Stimulated activated naive B cell treated with anti-CD40 and anti-IgM and Interleukin-4, amounts not matched to agents 10 μg/mL and 1 μg/mL and 100 μg/mL, for 72 hours (primary cell): Measurements from ENCODE around the gene PRDX2.

Experiments used
- ATAC-seq, 2 donors: fragments of 150-1000 bp; cut with Tn5 transposase; replicated peaks; 2 replicates each; pipeline ENCODE4 v1.10.0; 2021; ENCODE audit warnings: moderate library complexity in 1 of 2
- DNase-seq: peaks from one replicate; pipeline ENCODE4 v3.0.0; 2021
- H3K27ac Mint-ChIP-seq: one replicate; pipeline ENCODE4 v1.8.0; 2022; ENCODE audit warnings: mild to moderate bottlenecking, mixed read lengths
- H3K27me3 Mint-ChIP-seq, 2 donors: one replicate each; pipeline ENCODE4 v1.8.0; 2022; ENCODE audit warnings: mixed read lengths in 2 of 2
- H3K36me3 Mint-ChIP-seq, 2 donors: one replicate each; pipeline ENCODE4 v1.8.0; 2022; ENCODE audit warnings: mixed read lengths in 2 of 2, mild to moderate bottlenecking in 1 of 2
- H3K4me1 Mint-ChIP-seq, 2 donors: one replicate each; pipeline ENCODE4 v1.8.0; 2022; ENCODE audit warnings: mixed read lengths in 2 of 2, mild to moderate bottlenecking in 1 of 2
- H3K4me3 Mint-ChIP-seq, 2 donors: one replicate each; pipeline ENCODE4 v1.8.0; 2022; ENCODE audit warnings: mild to moderate bottlenecking in 2 of 2, mixed read lengths in 2 of 2, moderate library complexity in 1 of 2
- H3K9me3 Mint-ChIP-seq, 2 donors: one replicate each; pipeline ENCODE4 v1.8.0; 2022; ENCODE audit warnings: mixed read lengths in 2 of 2, mild to moderate bottlenecking in 1 of 2

PRDX2 gene

DNA sequence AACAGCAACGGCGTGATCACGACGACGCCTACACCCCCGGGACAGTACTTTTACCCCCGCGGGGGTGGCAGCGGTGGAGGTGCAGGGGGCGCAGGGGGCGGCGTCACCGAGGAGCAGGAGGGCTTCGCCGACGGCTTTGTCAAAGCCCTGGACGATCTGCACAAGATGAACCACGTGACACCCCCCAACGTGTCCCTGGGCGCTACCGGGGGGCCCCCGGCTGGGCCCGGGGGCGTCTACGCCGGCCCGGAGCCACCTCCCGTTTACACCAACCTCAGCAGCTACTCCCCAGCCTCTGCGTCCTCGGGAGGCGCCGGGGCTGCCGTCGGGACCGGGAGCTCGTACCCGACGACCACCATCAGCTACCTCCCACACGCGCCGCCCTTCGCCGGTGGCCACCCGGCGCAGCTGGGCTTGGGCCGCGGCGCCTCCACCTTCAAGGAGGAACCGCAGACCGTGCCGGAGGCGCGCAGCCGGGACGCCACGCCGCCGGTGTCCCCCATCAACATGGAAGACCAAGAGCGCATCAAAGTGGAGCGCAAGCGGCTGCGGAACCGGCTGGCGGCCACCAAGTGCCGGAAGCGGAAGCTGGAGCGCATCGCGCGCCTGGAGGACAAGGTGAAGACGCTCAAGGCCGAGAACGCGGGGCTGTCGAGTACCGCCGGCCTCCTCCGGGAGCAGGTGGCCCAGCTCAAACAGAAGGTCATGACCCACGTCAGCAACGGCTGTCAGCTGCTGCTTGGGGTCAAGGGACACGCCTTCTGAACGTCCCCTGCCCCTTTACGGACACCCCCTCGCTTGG, 9.3 kb downstream of the PRDX2 start:
- Mint-ChIP-seq H3K4me1 (peaks cover 43 to 61% of the 10 kb centered on the region in 2 donors), H3K27ac (peak overlapping the region; percentile 100)
- peak; percentile 82 for DNase-seq

DNA sequence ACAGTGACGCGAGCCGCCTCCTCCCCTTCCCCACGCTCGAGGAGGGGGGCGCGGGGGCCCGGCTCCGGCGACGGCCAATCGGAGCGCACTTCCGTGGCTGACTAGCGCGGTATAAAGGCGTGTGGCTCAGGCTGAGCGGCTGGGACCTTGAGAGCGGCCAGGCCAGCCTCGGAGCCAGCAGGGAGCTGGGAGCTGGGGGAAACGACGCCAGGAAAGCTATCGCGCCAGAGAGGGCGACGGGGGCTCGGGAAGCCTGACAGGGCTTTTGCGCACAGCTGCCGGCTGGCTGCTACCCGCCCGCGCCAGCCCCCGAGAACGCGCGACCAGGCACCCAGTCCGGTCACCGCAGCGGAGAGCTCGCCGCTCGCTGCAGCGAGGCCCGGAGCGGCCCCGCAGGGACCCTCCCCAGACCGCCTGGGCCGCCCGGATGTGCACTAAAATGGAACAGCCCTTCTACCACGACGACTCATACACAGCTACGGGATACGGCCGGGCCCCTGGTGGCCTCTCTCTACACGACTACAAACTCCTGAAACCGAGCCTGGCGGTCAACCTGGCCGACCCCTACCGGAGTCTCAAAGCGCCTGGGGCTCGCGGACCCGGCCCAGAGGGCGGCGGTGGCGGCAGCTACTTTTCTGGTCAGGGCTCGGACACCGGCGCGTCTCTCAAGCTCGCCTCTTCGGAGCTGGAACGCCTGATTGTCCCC, 10.1 kb downstream of the PRDX2 start, which contains the start of gene JUNB:
Gene JUNB, plus strand, starts transcription at position 142 of the 706 bp plus-strand sequence. Its CDS starts 286 bp downstream, at position 428.
- Mint-ChIP-seq H3K27me3 (no peaks in the 10 kb centered on the region), H3K36me3 (peaks cover 19 to 20% of the 10 kb centered on the region in 2 donors), H3K4me1 (peaks cover 41 to 59% of the 10 kb centered on the region in 2 donors), H3K9me3 (no peaks in the 10 kb centered on the region), H3K27ac (peak within 1 kb of the TSS; percentile 100), H3K4me3 (peak within 1 kb of the TSS; percentile 96 to 100)
- DNase-seq (peak; percentile 95), ATAC-seq (peak; percentile 33 to 38)

More for the DNA sequence above, 9.3 kb downstream of the PRDX2 start:
- peak; percentile 1 to 2 for ATAC-seq
- no peaks in the 10 kb centered on the region for H3K27me3 Mint-ChIP-seq
- H3K36me3 Mint-ChIP-seq = peaks cover 19 to 20% of the 10 kb centered on the region in 2 donors
- H3K9me3 Mint-ChIP-seq = no peaks in the 10 kb centered on the region
- H3K4me3 Mint-ChIP-seq = peak overlapping the region; percentile 96 to 100

DNA sequence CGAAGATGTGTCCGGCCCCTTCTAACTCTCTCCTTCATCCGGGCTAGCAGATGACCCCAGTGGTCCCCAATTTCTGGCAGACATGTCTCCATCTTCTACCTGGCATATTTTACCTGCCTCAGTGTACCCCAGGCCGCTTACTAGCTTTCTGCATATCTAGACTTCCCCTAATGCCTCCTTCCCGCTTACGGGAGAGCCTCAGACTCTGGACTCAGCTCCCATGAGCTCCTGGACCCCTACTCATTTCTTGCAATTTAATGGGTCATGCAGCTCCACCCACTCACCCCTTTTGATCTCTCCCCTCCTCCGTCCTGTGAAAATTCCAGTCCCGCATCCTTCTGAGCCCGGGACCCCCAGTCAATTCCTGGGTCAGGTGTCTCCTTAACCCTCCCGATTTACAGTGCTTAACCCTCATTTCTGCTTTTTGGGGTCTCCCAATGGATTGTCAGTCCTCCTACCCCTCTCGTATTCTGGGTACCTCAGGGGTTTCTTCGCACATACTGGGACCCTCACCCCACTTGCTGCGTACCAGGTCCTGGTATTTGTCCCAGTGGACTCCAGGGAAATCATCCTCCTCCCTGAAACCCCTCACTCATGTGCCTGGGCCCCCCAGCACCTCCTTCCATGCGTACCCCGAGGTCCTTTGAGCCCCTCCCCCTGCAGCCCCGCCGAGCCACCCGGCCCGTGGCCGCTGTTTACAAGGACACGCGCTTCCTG, 10.8 kb downstream of the PRDX2 start:
- peaks cover 19 to 20% of the 10 kb centered on the region in 2 donors for H3K36me3 Mint-ChIP-seq
- DNase-seq = no peak

DNA sequence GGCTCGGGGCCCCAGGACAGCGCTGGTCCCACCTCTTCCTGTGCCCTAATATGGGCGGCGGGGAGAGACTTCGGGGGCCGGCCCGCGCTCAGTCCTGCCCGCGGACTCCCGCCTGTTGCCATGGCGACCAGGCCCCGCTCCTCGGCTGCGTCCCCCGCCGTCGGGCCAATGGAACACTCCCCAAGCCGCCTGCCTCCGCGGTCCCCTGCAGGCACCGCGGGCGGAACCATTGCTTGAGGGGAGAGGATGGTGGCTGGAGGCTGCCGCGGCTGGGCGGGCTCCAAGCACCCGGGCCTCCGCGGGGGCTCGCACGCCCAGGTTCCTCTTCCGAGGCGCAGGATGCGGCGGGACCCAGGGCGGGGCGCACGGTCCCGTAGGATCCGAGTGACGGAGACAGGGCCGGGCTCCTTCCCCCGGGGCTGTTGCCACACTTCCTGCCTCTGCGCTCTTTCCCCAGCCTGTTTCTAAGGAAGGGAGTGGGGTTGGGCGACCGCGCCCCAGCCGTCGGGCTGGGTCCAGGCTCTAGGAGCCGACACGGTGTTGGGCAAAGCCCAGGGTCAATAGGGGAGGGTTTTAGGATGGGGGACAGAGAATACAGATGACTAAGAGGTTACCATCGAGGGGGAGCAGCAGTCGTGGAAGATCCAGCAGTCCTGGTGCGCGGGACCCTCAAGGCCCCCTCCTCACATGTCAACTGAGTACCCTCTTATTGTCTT, 11.5 kb downstream of the PRDX2 start:
- peak overlapping the region; percentile 96 to 100 for H3K4me3 Mint-ChIP-seq
- H3K9me3 Mint-ChIP-seq = no peaks in the 10 kb centered on the region
- peak overlapping the region; percentile 100 for H3K27ac Mint-ChIP-seq
- H3K36me3 Mint-ChIP-seq = peaks cover 19 to 20% of the 10 kb centered on the region in 2 donors
- DNase-seq (peak; percentile 99), ATAC-seq (peak; percentile 49 to 53)
- no peaks in the 10 kb centered on the region for H3K27me3 Mint-ChIP-seq
- peaks cover 33 to 48% of the 10 kb centered on the region in 2 donors for H3K4me1 Mint-ChIP-seq

More for the DNA sequence above, 10.8 kb downstream of the PRDX2 start:
- H3K4me1 Mint-ChIP-seq = peaks cover 35 to 52% of the 10 kb centered on the region in 2 donors
- H3K4me3 Mint-ChIP-seq = peak overlapping the region; percentile 96 to 100
- no peak for ATAC-seq
- H3K9me3 Mint-ChIP-seq = no peaks in the 10 kb centered on the region
- H3K27me3 Mint-ChIP-seq = no peaks in the 10 kb centered on the region
- H3K27ac Mint-ChIP-seq = peak overlapping the region; percentile 100

DNA sequence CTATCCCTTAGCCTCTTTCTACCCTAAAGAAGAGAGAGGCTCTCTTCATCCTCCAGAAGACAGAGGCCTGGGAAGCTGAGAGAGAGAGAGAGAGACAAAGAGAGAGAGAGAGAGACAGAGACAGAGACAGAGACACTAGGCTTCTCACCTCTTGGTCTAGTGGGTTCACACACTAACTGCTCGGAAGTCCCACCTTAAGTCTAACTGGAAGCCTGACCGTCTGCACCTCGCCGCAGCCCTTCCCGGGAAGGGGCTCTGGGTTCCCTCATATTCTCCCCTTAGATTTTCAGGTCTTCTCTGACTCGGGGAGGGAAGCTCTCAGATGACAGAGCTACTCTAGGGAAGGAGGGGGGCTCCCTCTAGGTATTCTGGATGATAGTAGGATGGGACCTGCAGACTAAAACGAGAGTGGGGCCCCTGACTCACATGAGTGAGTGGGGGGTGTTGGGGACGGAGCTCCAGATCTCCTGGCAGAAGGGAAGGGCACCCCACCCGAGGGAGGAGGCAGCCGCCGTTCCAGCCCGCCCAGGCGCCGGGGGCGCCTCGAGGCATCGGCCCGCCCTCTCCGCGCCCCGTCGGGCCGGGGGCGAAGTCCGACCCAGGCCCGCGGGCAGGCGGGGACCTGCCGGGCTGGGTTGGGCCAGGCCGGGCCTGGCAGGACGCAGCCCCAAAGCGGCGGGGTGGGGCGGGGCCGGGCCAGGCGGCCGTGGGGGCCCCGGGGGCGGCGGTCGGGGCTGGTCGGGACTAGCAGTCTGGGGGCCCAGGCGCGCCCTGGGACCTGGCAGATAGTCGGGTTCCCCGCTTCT, 12.3 kb downstream of the PRDX2 start:
- Mint-ChIP-seq H3K9me3 (no peaks in the 10 kb centered on the region), H3K36me3 (peaks cover 19 to 20% of the 10 kb centered on the region in 2 donors), H3K27me3 (no peaks in the 10 kb centered on the region), H3K4me1 (peaks cover 29 to 42% of the 10 kb centered on the region in 2 donors), H3K27ac (peak overlapping the region; percentile 99), H3K4me3 (peak overlapping the region; percentile 96 to 100)
- no peak for DNase-seq
- peak in 1 of 2 donors; percentile 0 for ATAC-seq

DNA sequence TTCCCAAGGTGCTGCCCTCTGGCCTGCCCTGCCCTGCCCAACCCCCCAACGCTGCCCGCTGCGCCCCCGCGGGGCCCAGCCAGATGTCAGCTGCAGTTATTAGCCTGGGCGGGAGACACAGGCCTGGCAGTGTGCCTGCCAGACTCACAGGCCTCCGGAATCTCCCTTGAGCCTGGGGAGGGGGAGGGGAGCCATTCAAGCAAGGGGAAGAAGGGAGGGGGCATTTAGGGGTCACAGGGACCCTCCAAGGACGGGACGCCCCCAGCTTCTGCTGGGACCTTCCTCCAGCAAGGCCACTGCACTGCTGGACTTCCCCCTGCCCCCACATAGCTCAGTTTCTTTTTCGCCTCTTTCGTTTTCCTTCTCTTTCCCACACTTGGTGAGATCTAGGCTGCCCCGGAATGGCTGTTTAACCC, 12.9 kb downstream of the PRDX2 start:
- Mint-ChIP-seq H3K9me3 (no peaks in the 10 kb centered on the region), H3K27ac (peak overlapping the region; percentile 99), H3K4me3 (peak overlapping the region; percentile 92 to 94), H3K27me3 (no peaks in the 10 kb centered on the region), H3K4me1 (peaks cover 27 to 37% of the 10 kb centered on the region in 2 donors), H3K36me3 (peaks cover 19 to 20% of the 10 kb centered on the region in 2 donors)
- DNase-seq = peak; percentile 90
- peak; percentile 8 to 12 for ATAC-seq

DNA sequence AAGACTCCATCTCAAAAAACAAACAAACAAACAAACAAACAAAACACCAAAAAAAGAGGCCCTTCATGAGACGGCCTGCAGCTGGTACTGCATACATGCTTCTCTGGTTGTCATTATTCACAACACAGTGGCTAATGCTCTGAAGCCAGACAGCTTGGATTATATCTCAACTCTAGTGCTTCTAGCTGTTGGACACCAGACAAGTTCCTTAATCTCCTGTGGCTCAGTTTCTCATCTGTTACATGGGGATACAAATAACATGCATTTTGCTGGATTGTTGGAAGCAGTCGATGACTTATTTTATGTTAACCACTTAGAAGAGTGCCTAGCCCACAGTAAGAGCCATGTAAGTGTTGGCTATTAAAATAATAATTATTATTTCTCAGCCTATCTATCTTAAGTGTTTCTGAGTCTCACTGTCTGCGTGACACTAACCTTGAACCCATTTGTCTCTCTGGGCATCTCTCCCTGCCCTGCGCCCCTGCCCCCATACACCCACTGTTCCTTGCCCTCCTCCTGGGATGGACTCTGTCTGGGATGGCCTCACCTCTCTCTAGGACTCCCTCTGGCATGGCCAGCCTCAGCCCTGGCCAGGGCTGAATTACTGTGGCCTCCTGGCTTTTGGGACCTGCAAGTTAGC, 13.4 kb downstream of the PRDX2 start:
- H3K36me3 Mint-ChIP-seq = peaks cover 16% of the 10 kb centered on the region in 2 donors
- peak overlapping the region; percentile 92 to 94 for H3K4me3 Mint-ChIP-seq
- peak overlapping the region; percentile 99 for H3K27ac Mint-ChIP-seq
- no peaks in the 10 kb centered on the region for H3K27me3 Mint-ChIP-seq
- peaks cover 29 to 34% of the 10 kb centered on the region in 2 donors for H3K4me1 Mint-ChIP-seq
- DNase-seq (no peak), ATAC-seq (no peak)
- no peaks in the 10 kb centered on the region for H3K9me3 Mint-ChIP-seq

DNA sequence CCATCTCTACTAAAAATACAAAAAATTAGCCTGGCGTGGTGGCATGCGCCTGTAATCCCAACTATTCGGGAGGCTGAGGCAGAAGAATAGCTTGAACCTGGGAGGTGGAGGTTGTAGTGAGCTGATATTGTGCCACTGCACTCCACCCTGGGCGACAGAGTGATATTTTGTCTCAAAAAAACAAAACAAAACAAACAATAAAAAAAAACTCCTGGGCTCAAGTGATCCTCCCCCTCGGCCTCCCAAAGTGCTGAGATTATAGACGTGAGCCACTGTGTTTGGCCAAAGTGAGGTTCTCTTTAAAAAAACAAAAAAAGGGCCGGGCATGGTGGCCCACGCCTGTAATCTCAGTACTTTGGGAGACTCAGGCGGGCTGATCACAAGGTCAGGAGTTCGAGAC, 14.1 kb downstream of the PRDX2 start:
- Mint-ChIP-seq H3K9me3 (no peaks in the 10 kb centered on the region), H3K36me3 (peaks cover 10 to 12% of the 10 kb centered on the region in 2 donors), H3K27me3 (no peaks in the 10 kb centered on the region), H3K4me3 (no peak overlapping the region), H3K27ac (peak overlapping the region; percentile 85), H3K4me1 (peaks cover 30 to 33% of the 10 kb centered on the region in 2 donors)
- DNase-seq = no peak
- ATAC-seq = no peak

DNA sequence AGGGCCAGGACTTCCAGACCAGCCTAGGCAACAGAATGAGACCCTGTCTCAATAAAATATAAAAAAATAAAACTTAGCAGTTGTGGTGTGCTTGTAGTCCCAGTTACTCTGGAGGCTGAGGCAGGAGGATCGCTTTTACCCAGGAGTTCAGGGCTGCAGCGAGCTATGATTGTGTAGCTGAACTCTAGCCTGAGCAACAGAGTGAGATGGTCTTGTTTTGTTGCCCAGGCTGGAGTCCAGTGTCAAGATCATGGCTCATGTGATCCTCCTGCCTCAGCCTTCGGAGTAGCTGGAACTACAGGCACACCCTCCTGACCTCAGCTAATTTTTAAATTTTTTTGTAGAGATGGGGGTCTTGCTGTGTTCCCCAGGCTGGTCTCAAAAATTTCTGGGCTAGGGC, 14.6 kb downstream of the PRDX2 start:
- Mint-ChIP-seq H3K36me3 (peaks cover 6 to 7% of the 10 kb centered on the region in 2 donors), H3K4me1 (peaks cover 33 to 38% of the 10 kb centered on the region in 2 donors), H3K27ac (peak overlapping the region; percentile 85), H3K4me3 (no peak overlapping the region), H3K27me3 (no peaks in the 10 kb centered on the region), H3K9me3 (no peaks in the 10 kb centered on the region)
- no peak for DNase-seq
- ATAC-seq = no peak

DNA sequence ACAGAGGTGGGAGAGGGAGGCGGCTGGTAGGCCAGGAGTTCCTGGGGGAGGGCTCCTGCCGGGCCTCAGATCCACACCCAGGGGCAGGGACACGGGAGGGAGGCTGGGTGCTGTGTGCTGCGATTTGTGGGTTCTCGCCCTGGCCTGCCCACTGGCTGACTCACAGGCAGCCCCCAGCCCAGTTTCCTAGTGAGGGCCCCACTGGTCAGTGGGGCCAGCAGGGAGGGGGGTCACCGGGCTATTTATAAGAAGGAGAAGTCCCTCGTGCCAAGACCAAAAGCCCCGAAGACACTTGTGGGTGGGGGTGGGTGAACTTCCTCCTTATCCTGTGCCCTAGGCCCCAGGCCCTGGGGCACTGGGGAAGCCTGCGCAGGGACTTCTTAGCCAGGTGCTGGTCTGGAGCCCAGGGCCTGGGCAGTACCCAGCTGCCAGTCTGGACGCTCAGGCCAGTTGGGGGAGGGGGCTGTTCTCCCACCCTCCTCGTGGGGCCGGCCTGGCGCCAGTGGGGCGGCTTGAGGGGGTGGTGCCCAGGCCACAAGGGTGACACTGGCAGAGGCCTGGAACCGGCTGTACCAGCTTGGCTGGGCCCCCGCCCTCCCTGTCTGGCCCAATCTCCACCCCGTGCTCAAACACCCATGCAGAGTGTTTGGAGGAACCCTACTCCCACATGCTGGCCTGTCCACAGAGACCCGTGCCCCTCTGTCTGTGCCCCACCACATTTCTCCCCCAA, 15.3 kb downstream of the PRDX2 start:
- ATAC-seq (no peak), DNase-seq (no peak)
- Mint-ChIP-seq H3K4me1 (peaks cover 36 to 38% of the 10 kb centered on the region in 2 donors), H3K27me3 (no peaks in the 10 kb centered on the region), H3K27ac (no peak overlapping the region), H3K9me3 (no peaks in the 10 kb centered on the region), H3K36me3 (peaks cover 2% of the 10 kb centered on the region in 2 donors), H3K4me3 (peak overlapping the region in 1 of 2 donors; percentile 50)

DNA sequence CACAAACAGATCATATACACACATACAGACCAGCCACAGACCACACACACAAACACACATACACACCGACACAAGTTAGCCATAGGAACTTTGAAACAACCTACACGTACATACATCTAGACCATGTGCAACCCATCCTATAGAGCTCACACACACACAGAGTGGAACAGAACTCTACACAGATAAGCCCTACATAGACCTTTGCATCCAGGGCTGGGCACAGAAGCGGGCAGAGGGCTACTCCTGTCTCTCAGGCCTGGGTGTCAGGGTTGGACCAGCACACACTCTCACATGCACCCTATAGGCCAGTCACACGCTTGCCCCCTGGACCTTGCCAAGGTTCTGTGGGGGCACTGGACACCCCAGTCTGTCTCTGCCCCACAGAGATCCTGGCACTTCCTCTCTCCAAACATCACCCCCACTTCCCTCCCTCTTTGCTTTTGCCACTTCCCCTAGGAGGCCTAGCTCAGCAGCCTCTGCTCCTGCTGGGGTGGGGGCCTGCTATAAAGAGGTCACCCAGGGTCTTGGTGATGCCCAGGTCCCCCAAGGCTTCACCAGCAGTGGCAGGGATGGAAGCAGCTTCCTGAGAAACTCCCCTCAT, 16.1 kb downstream of the PRDX2 start:
- Mint-ChIP-seq H3K4me3 (no peak overlapping the region), H3K27me3 (no peaks in the 10 kb centered on the region), H3K27ac (no peak overlapping the region), H3K36me3 (no peaks in the 10 kb centered on the region), H3K9me3 (no peaks in the 10 kb centered on the region), H3K4me1 (peaks cover 28 to 30% of the 10 kb centered on the region in 2 donors)
- no peak for DNase-seq
- ATAC-seq = no peak
